Stimulated activated CD4-positive, alpha-beta T cell treated with anti-CD3 and anti-CD28 coated beads, Interleukin-12 subunit alpha, Interleukin-12 subunit beta, amount 100 ng/mL, for 24 hours (primary cell): ENCODE measurements around the gene PFAS.
"Not testable (repeated sequence)": the region's sequence is repeated elsewhere in the genome, so short reads cannot be mapped to it uniquely, and the experiment has no call there.

Experiments used
- DNase-seq, 2 experiments: peaks; one replicate each; pipeline ENCODE4 v3.0.0-alpha.2; 2020; ENCODE audit warnings: low read depth in 2 of 2

Gene PFAS

DNA sequence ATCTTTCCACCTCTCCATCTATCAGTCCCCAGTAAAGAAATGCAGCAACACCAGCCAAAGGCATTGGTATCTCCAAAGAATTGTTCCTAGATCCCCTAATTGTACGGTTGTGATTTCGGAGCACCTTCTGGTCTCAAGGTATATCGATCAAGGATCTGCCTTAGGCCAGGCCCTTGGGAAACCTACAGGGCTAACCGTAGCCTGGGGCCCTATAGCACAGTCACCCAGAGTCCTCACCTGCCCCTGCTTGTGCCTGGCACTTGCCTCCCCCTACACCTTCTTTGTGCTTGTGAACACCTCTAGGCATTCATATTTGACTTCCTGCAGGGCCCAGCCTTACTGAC, 21.9 kb upstream of the PFAS start:
- no peak for DNase-seq

DNA sequence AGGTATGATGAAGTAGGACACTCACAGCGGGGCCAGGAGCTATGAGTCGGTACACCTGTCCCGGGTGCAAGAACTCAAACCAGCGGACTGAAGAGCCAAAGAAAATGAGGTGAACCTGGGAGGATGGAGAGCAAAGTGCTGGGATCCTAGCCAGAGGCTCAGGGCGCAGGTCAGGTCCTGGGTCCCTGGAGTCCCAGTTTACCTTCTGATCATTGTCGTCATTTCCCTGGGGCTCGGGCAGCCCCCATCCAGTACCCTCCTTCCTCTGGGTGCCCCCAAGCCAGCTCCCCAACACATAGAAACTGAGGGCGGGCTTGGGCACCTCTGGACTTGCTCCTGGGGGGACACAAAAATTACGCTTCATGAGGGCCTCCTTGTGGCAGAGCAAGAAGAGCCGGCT, 17.4 kb upstream of the PFAS start:
- DNase-seq = no peak

DNA sequence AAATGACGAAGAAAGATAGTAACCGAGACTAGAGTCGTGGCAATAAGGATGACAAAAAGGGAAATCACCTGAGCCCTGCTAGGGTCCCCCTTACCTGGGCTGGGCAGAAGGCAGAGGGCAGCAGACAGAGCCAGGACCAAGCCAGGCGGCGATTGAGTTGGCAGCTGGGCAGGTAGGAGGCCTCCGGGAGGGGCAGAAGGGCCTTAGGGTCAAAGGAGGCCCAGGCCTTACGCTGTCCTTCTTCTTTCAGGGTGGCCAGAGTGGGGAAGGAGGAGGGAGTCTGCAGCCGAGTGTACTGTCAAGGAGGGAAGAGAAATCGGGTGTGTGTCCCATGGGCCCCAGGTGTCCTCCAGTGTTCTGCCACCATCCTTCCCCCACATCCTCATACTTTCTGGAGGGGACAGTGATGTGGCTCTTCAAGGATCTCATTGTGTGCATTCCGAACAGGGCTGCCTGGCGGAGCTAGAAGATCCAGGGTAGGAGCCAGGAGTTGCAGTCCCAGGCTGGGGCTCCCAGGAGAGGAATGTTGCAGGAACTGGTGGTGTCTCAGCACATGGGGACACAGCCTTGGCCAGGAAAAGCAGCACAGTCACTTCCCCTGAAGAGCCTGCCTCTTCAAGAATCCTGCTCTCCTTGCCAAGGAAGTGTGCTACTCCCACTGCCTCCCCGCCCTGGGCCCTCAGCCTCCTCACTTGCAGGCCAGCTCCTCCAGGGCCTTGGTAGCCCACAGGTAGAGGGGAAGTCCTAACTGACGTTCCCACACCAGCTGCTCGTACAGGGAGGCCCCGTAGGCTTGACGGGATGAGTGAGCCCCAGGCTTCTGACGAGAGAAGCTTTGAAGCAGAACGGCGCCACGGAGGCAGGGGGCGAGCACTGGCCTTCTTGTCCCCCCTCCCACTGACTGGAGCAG, 14.5 kb upstream of the PFAS start:
- no peak for DNase-seq

DNA sequence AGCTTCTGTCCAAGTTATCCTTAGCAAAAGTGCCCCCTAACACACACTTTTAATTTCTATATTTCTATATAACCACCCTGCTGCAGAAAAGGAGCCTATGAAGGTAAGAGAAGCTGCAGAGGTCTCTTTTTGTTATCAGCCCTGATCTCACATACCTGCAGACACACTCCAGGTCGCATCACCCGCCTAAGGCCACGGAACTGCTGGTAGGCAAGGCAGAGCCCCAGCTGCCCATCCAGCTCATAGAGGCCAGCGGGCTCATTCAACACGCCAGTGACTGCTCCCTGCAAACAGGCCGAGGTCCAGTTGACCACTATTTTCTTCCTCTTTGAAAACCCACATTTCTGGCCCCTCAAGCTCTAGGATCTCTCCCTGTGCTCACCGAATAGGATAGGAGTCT, 13.4 kb upstream of the PFAS start:
- DNase-seq = no peak

DNA sequence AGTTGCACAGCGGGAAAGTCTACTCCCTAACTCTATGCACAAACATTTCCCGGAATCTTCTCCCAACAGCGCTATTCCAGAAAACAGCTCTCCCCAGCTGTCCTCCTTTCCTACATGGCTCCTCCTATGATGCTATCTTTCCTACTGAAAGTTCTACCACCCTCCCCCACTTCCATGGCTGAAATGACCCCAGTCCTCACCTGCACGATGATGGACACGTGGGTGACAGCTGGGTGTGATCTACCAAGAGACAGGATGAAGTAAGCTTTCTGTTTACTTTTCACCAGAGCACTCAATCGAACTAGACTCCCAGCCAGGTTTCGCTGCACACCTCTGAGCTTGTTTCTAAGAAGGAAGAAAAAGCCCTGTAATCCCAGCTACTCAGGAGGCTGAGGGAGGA, 11.9 kb upstream of the PFAS start:
- no peak for DNase-seq

DNA sequence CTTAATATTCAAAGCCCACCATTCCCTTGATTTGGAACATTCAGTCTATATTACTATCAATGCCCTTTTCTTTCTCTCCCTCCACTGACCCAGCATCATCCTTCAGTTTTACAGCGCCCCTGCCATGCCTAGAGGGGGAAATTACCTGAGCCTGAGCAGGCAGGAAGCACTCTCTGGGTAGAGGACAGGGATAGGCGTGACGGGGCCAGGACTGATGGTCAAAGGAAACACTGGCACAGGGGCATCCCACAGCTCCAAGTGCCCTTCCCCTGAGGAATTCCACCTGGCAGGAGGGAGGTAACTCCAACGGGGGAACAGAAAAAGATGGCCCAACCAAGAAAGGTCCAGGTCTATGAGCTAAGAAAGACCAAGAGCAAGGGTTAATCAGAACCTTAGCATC, 11.2 kb upstream of the PFAS start:
- DNase-seq = no peak

DNA sequence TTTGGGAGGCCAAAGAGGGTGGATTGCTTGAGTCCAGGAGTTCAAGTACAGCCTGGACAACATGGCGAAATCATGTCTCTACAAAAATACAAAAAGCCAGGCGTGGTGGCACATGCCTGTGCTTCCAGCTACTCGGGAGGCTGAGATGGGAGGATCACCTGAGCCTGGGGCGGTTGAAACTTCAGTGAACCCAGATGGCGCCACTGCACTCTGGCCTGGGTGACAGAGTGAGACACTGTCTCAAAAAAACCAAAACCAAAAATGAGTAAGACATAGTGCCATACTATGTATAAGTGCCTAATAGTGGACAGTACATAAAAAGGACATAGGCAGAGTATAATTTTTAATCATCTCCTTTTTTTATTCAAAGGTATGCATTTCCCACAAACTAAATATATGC, 5.3 kb upstream of the PFAS start:
- DNase-seq = no peak

DNA sequence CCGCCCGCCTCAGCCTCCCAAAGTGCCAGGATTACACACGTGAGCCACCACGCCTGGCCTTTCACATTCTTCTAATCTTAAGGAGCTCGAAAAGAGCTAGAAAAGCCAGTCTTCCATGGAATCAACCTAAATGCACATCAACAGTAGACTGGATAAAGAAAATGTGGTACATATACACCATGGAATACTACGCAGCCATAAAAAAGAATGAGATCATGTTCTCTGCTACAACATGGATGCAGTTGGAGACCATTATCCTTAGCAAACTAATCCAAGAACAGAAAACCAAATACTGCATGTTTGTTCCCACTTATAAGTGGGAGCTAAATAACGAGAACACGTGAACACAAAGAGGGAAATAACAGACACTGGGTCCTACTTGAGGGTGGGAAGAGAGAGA, 4.3 kb upstream of the PFAS start:
- no peak for DNase-seq

DNA sequence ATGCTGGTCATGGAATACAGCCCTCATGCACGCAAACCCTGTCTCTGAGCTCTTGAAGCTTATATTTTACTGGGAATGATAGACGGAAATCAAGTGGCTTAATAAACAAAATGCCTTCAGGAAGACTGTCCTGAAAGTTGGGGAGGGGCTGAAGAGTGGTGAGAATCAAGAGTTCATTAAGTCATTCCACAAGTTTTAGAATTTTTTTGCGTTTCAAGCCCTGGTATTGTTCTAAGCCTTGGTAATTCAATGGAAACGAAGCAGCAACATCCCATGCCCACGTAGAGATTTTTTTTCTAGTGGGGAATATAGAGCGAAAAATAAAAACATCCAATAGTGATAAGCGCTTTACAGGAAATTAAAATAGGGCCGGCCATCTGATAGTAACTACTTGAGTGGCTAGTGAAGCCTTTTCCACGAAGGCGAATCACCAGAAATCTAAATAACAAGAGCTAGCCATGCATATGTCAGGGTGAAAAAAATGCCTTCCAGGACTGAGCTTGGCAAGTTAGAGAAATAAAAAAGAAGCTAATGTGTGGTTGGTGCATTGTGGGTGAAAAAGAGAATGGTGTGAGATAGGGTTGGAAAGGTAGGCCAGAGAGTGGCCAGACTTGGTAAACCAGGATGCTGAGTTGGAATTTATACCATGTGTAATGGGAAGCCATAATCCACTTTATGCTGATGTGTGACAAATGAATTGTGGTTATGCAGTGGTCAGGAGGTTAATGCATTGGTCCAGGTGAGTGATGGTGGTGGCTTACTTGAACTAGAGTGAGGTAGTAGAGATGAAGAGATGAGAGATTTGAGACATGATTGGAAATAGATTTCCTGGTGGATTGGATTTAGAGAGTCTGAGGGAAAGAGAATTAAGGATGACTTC, 772 bp downstream of the PFAS start:
- no peak for DNase-seq

DNA sequence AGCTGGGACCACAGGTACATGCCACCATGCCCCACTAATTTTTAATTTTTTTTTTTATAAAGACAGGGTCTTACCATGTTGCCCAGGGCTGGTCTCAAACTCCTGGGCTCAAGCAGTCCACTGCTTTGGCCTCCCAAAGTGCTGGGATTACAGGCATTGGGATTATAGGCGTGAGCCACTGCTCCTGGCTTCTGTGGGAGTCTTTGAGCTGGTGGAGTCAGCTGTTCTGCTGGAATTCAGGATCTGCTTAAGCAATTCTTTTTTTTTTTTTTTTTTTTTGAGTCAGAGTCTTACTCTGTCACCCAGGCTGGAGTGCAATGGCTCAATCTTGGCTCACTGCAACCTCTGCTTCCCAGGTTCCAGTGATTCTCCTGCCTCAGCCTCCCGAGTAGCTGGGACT, 2.3 kb downstream of the PFAS start:
- not testable (repeated sequence) for DNase-seq

DNA sequence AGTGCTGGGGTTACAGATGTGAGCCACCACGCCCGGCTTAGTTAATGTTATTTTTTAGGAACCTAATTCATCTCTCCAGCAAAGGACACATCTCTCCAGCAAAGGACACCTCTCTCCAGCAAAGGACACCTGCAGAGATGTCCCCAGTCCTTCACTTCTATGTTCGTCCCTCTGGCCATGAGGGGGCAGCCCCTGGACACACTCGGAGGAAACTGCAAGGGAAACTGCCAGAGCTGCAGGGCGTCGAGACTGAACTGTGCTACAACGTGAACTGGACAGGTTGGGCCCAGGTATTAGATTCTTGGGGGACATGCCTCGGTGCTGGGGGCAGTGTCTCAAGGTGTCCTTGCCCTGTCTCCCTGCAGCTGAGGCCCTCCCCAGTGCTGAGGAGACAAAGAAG, 4.7 kb downstream of the PFAS start:
- no peak for DNase-seq

DNA sequence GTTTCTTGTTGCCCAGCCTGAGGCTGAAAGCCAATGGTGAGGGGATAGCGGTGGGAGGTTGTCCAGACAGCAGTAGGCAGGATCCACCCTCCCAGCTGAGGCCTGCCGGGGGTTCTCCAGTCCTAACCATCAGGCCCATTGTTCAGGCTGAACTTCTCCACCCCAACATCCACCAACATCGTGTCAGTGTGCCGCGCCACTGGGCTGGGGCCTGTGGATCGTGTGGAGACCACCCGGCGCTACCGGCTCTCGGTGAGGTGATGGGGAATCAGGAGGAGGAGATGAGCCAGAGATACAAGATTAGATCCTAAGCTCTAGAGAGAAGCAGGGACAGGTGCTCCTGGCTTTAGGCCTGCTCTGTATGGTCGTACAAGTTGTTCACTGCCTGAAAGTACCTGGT, 5.8 kb downstream of the PFAS start:
- no peak for DNase-seq

DNA sequence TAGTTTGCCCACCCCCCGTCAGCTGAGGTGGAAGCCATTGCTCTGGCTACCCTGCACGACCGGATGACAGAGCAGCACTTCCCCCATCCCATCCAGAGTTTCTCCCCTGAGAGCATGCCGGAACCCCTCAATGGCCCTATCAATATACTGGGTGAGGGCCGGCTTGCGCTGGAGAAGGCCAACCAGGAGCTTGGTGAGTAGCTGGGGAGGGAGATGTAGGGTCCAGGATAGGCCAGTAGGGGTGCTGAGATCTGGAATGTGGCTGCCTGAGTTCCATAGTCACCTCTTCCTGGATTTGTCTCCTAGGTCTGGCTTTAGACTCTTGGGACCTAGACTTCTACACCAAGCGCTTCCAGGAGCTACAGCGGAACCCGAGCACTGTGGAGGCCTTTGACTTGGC, 6.4 kb downstream of the PFAS start:
- no peak for DNase-seq

DNA sequence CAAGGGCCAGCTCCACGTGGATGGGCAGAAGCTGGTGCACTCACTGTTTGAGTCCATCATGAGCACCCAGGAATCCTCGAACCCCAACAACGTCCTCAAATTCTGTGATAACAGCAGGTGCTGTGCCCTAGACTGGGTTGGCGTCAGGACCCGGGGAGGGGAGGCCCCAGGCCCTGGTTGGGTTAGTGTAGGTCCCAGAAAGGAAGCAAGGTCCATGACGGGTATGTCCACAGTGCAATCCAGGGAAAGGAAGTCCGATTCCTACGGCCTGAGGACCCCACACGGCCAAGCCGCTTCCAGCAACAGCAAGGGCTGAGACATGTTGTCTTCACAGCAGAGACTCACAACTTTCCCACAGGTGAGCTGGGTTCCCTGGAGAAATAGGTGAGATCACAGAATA, 7.2 kb downstream of the PFAS start:
- DNase-seq = no peak

DNA sequence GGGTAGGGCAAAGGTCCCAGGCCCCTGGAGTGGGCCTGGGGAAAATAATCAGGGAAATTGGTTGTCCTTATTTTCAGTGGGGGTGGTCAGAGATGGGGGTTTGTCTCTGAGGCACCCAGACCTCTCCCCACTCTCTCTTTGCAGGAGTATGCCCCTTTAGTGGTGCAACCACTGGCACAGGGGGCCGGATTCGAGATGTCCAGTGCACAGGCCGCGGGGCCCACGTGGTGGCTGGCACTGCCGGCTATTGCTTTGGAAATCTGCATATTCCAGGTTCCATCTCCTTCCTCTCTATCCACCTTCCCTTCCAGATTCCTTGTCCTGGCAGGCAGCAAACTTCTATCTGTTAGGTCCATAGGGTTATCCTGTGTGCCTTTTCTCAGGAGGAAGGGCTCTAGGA, 7.6 kb downstream of the PFAS start:
- no peak for DNase-seq

DNA sequence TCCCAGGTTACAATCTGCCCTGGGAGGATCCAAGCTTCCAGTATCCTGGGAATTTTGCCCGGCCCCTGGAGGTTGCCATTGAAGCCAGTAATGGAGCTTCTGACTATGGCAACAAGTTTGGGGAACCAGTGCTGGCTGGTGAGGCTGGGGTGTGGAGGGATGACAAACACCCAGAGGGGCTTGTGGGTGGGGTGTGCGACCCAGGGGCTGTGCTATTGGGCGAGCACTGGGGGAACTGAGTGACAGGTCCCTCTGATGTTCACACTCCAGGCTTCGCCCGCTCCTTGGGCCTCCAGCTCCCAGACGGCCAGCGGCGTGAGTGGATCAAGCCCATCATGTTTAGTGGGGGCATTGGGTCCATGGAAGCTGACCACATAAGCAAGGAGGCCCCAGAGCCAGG, 8.7 kb downstream of the PFAS start:
- no peak for DNase-seq

DNA sequence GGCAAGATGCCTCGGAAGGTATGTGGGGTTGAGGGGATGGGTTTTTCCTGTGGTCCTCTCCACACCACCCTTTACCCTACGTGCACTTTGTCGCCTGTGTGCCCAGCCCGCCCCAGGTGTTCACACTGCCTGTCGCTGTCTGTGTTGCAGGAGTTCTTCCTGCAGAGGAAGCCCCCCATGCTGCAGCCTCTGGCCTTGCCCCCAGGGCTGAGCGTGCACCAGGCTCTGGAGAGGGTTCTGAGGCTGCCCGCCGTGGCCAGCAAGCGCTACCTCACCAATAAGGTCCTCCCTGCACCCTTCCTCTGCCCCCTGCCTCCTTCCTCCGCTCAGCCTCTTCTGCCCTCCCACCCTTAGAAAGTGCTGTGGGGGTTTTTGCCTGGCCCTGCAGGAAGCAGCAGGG, 15.2 kb downstream of the PFAS start:
- no peak for DNase-seq

DNA sequence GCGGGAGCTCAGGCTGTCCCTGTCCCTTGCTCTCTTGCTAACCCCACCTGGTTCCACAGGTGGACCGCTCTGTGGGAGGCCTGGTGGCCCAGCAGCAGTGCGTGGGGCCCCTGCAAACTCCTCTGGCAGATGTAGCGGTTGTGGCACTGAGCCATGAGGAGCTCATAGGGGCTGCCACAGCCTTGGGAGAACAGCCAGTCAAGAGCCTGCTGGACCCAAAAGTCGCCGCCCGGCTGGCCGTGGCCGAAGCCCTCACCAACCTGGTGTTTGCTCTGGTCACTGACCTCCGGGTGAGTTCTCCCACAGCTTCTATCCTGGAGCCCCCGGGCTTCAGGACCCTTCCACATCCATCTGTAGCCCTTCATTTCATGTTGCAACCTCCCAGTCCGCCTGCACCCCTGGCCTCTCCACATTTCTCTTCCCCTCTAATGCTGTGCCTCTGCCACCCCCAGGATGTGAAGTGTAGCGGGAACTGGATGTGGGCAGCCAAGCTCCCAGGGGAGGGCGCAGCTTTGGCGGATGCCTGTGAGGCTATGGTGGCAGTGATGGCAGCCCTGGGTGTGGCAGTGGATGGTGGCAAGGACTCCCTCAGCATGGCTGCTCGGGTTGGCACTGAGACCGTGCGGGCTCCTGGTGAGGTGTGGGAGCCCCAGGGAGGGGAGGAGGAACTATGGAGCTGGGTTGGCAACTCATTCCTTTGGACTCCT, 15.9 kb downstream of the PFAS start:
- DNase-seq = no peak

DNA sequence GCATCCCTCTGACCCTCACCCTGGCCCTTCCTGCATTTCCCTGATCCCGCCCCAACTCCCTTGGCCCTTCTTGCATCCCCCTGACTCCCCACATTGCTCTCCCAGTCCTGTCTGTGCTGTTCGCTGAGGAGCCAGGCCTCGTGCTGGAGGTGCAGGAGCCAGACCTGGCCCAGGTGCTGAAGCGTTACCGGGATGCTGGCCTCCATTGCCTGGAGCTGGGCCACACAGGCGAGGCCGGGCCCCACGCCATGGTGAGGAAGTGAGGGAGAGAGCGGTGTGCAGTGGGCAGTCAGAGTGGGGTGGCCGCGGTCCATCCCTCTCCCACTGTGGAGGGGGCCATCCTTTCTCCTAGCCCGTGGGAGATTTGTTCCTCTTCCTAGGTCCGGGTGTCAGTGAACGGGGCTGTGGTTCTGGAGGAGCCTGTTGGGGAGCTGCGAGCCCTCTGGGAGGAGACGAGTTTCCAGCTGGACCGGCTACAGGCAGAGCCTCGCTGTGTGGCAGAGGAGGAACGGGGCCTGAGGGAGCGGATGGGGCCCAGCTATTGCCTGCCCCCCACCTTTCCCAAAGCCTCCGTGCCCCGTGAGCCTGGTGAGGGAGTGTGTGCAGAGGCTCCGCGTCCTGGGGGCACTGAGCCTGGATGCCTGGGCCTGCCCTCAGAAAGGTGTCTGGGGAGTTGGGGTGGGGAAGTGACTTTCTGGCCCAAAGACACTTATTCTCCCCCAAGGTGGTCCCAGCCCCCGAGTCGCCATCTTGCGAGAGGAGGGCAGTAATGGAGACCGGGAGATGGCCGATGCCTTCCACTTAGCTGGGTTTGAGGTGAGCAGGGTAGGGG, 17.8 kb downstream of the PFAS start:
- DNase-seq = no peak

DNA sequence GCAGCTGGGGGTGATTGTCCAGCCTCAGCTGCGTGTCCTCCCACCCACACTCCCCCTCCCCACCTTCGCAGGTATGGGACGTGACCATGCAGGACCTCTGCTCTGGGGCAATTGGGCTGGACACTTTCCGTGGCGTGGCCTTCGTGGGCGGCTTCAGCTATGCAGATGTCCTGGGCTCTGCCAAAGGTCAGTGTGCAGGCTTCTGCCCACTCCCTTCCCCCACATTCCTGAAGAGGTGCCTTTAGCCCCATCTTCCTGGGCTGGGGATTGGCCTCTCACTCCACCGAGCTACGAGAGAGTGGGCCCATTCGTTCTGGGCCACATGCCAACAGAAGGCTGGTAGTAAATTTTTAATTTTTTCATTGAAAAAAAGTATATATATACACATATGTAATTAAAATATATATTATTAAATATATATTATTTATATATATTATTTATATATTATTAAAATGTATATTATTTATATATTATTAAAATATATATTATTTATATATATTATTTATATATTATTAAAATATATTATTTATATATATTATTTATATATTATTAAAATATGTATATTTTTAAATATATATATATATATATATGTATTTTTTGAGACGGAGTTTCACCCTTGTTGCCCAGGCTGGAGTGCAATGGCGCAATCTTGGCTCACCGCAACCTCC, 18.5 kb downstream of the PFAS start:
- DNase-seq = no peak
